K562 (cell line): Measurements from ENCODE around the gene MTA2. TPM values are rescaled to one million over a fixed set of nuclear protein-coding genes. Genes with fewer than 3 reads are reported as not detected.

ENCODE experiments used
- ATAC-seq: fragments of 200-7000 bp; cut with Tn5 transposase; 3 replicates; pipeline ENCODE4 v1.9.1; 2020; ENCODE audit warnings: moderate library complexity
- BruUV-seq: library from RNA; stranded (reverse); fragments of 400-500 nt; replicated peaks from 2 replicates; lab custom pipeline; 2021; lab: Mats Ljungman, UMichigan
- CTCF ChIA-PET: fragments of 300-600 bp; formaldehyde crosslinking; extraction: SDS; loops from one replicate; lab custom pipeline; 2021; ENCODE audit warnings: low intra/inter-chr PET ratio; lab: Yijun Ruan, JAX
- POLR2A ChIA-PET: fragments of 300-600, 350-650 bp; sonication (Branson Sonifier 250); formaldehyde crosslinking; extraction: SDS; loops from one replicate; lab custom pipeline; 2021; ENCODE audit warnings: antibody characterized with exemption, inconsistent platforms; lab: Yijun Ruan, JAX
- DNase-seq, 4 experiments: peaks; one replicate each; pipeline versions ENCODE4 v3.0.0 to v3.0.0-alpha.2; 2011 to 2018; ENCODE audit warnings: low spot score in 3 of 4, mixed read lengths in 3 of 4; ENCODE audit errors: extremely low read depth in 1 of 4
- FAIRE-seq: peaks from 2 replicates; lab custom pipeline; 2011; peaks lifted over from hg19 to GRCh38; lab: Jason Lieb, UNC
- H2AFZ ChIP-seq: 2 replicates; pipeline ENCODE4 v1.6.0; 2011; ENCODE audit warnings: low read depth, low read length, control low read depth, inconsistent platforms
- H3K27ac ChIP-seq: fragments of 200-600 bp; 3 replicates; pipeline ENCODE4 v1.8.0; 2011; ENCODE audit warnings: low read depth, mild to moderate bottlenecking, control low read depth, inconsistent platforms, low read length, moderate library complexity, mixed read lengths; ENCODE audit errors: extremely low read depth
- H3K27me3 ChIP-seq, 2 experiments: fragments of 300-600 bp in 1 of 2; 2 replicates in 1 of 2; 3 replicates in 1 of 2; pipeline versions ENCODE4 v1.6.0 to v1.8.0; 2011; ENCODE audit warnings: inconsistent platforms in 2 of 2, low read length in 2 of 2, mild to moderate bottlenecking in 1 of 2, mixed read lengths in 1 of 2, moderate library complexity in 1 of 2; ENCODE audit not compliant: control insufficient read depth in 2 of 2, insufficient read depth in 2 of 2
- H3K36me3 ChIP-seq: fragments of 300-600 bp; 3 replicates; pipeline ENCODE4 v1.8.0; 2011; ENCODE audit warnings: mild to moderate bottlenecking, low read length, inconsistent platforms; ENCODE audit not compliant: control insufficient read depth, insufficient read depth
- H3K4me1 ChIP-seq, 2 experiments: fragments of 200-600 bp in 1 of 2; replicated peaks in 1 of 2; 2 replicates in 1 of 2; 3 replicates in 1 of 2; pipeline versions ENCODE4 v1.5.1 to v1.8.0; 2011; ENCODE audit warnings: inconsistent platforms in 2 of 2, low read length in 2 of 2, mild to moderate bottlenecking in 1 of 2, mixed read lengths in 1 of 2, moderate library complexity in 1 of 2; ENCODE audit not compliant: control insufficient read depth in 2 of 2, insufficient read depth in 2 of 2
- H3K4me2 ChIP-seq: 2 replicates; pipeline ENCODE4 v1.6.1; 2011; ENCODE audit warnings: low read length, control low read depth, inconsistent platforms, mixed read lengths; ENCODE audit not compliant: insufficient read depth
- H3K4me3 ChIP-seq: fragments of 200-600 bp; sonication (generic), shearing (Covaris generic); 2 replicates; pipeline ENCODE4 v1.5.1; 2016; ENCODE audit warnings: control low read depth, inconsistent platforms
- H3K79me2 ChIP-seq: fragments of 200-600 bp; 3 replicates; pipeline ENCODE4 v1.8.0; 2011; ENCODE audit warnings: low read length, inconsistent platforms; ENCODE audit not compliant: control insufficient read depth, insufficient read depth
- H3K9ac ChIP-seq, 2 experiments: 2 replicates each; pipeline versions ENCODE4 v1.6.0 to v1.6.1; 2011; ENCODE audit warnings: low read depth in 2 of 2, low read length in 2 of 2, control low read depth in 1 of 2, inconsistent platforms in 1 of 2, mild to moderate bottlenecking in 1 of 2, mixed read lengths in 1 of 2; ENCODE audit not compliant: insufficient read depth in 1 of 2
- H3K9me1 ChIP-seq: one replicate; pipeline ENCODE4 v1.6.0; 2011; ENCODE audit warnings: inconsistent platforms, mild to moderate bottlenecking, low read length, moderate library complexity; ENCODE audit not compliant: control insufficient read depth, insufficient read depth
- H3K9me3 ChIP-seq: replicated peaks from 2 replicates; pipeline ENCODE4 v1.5.1; 2011; ENCODE audit warnings: low read depth, low read length, inconsistent platforms; ENCODE audit not compliant: control insufficient read depth, insufficient read depth
- H4K20me1 ChIP-seq: replicated peaks from 2 replicates; pipeline ENCODE4 v1.6.1; 2011; ENCODE audit warnings: low read length, inconsistent platforms, mixed read lengths; ENCODE audit not compliant: control insufficient read depth, insufficient read depth
- CEBPZ ChIP-seq: fragments of 150-350 bp; IDR thresholded peaks from 2 replicates; pipeline ENCODE4 v1.6.1; 2014; ENCODE audit warnings: low read depth, mild to moderate bottlenecking, low read length, borderline replicate concordance
- ETV6 ChIP-seq, 3 experiments: fragments of 150-350 bp in 1 of 3; sonication (generic) in 1 of 3; formaldehyde crosslinking in 1 of 3; IDR thresholded peaks; 2 replicates each; pipeline versions ENCODE4 v1.6.1 to v1.8.0; 2014 to 2022; ENCODE audit warnings: borderline replicate concordance in 2 of 3, low read depth in 2 of 3, antibody characterized with exemption in 1 of 3, low read length in 1 of 3, mild to moderate bottlenecking in 1 of 3, missing genetic modification reagents in 1 of 3
- NEUROD1 ChIP-seq: fragments of 150-350 bp; IDR thresholded peaks from 2 replicates; pipeline ENCODE4 v1.6.1; 2014; ENCODE audit warnings: borderline replicate concordance, low read length, low read depth; ENCODE audit not compliant: partially characterized antibody
- RBFOX2 ChIP-seq: fragments of 200-400 bp; formaldehyde crosslinking; IDR thresholded peaks from 2 replicates; pipeline ENCODE4 v1.6.1; 2017; ENCODE audit warnings: low read depth, mild to moderate bottlenecking, low read length, moderate library complexity
- ZKSCAN1 ChIP-seq: fragments of 150-350 bp; IDR thresholded peaks from 2 replicates; pipeline ENCODE4 v1.6.1; 2016; ENCODE audit warnings: low read depth, low read length
- WGBS: fragments of 100-300 bp; shearing (Covaris generic); methylation state at CpG from one replicate; pipeline ENCODE4 v1.1.6; 2016; ENCODE audit warnings: low coverage, mixed read lengths; ENCODE audit not compliant: insufficient coverage; ENCODE audit errors: missing lambda C conversion rate; 5-methylcytosine and 5-hydroxymethylcytosine counted together
- in situ Hi-C: fragments of 300-500 bp; cut with MboI; formaldehyde crosslinking; loops from 4 replicates; pipeline ENCODE4 v1.15.0; 2018; ENCODE audit warnings: inconsistent platforms, mixed read lengths
- intact Hi-C: fragments of 100-400 bp; cut with micrococcal nuclease; formaldehyde crosslinking; loops from 2 replicates; pipeline ENCODE4 v1.14.2; 2022
- polyA plus RNA-seq, 8 experiments: library from polyadenylated mRNA; depleted of rRNA in 4 of 8; stranded (reverse) in 5 of 8; unstranded in 3 of 8; fragments of >200 nt; fragmentation: Nextera tagmentation in 2 of 8; fragmentation: Illumina TruSeq in 1 of 8; extraction: Ambion mirVana in 2 of 8; extraction: Trizol in 1 of 8; gene quantifications; 2 replicates each; pipeline versions ENCODE4 v1.2.1 to v1.2.3, GENCODE V29; 2011 to 2014; ENCODE audit warnings: inconsistent platforms in 1 of 8, missing spikeins in 1 of 8
- total RNA-seq, 7 experiments: library from RNA; depleted of rRNA in 6 of 7; stranded (reverse); fragments of >200 nt in 6 of 7; fragmentation: Illumina TruSeq in 2 of 7; extraction: Trizol in 2 of 7; gene quantifications; 2 replicates each; pipeline versions ENCODE4 v1.2.1 to v1.2.3, GENCODE V29; 2011 to 2021; ENCODE audit warnings: low replicate concordance in 1 of 7

Gene MTA2
- total and polyA plus RNA-seq, 9 of the 15 experiments (the other 6 are each of a cell fraction or from before 2014, with no cell fraction given) = 6.2 to 220 (median 172) TPM

DNA sequence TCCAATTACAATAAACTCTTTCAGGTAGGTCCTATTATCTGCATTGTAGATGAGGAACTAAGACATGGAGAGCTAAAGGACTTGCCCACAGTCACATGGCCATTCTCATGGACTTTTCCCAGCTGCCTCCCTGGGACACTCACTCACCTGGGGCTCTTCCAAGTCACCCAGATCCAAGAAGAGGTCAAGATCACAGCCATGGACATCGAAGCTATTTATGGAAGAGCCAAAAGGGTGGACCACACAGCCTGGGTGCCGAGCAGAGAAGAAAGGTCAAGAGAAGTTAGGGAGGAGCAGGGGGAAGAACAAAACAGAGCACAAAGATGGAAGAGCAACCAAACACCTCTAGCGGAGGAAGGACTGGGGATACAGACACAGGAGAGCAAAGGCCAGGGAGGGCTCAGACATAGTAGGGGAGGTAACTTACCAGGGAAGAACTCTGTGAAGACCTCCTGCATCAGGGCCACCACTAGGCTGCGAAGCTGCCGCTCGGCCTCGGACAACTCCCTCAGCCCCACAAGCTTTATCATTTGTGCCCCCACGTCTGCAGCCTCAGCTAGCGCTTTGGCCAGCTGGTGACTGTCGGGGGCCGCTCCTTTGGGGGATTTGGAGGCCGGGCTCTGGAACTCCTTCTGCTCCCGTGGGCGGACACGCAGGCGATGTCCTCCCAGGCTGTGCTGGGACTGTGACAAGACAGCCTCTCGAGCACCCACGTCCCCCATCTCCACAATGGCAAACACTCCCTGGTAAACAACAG is 20.5 kb downstream of the MTA2 start:
- intact Hi-C loops = no loop called here
- no peak overlapping the region for H3K4me3 ChIP-seq
- H2AFZ ChIP-seq = no peak overlapping the region
- H3K9ac ChIP-seq = peak overlapping the region in 1 of 2 experiments; percentile 75; a peak in 2 of 4 replicates
- WGBS = 90% methylated on average over 17 of the region's 18 CpGs
- H3K79me2 ChIP-seq = peaks cover 11% of the 10 kb centered on the region; the same call in 2 of the 3 replicates
- POLR2A ChIA-PET = interaction anchor here (1.2 kb wide), 1 partner anchor 10 kb away, joined by 4 read pairs; the partner anchor contains the start of gene TUT1
- no peak overlapping the region for H3K4me2 ChIP-seq
- H3K27ac ChIP-seq = no peak overlapping the region; the same call in 2 of the 3 replicates
- no TSS peak for BruUV-seq
- no peak for FAIRE-seq
- H3K4me1 ChIP-seq = peaks cover 0 to 9% of the 10 kb centered on the region in 2 experiments; a peak in 3 of 5 replicates
- no peak for ATAC-seq
- H3K36me3 ChIP-seq = peaks cover 71% of the 10 kb centered on the region
- H3K9me1 ChIP-seq = no peaks in the 10 kb centered on the region
- TF ChIP-seq CEBPZ (no peak), RBFOX2 (0 out of 2 replicates have a peak, but pooled peaks have one; percentile 22), ZKSCAN1 (no peak), NEUROD1 (no peak), ETV6 (IDR thresholded peaks at IDR 0.05; ENCODE audit: borderline replicate concordance in 1 of 2, low read depth in 2 of 2, low read length in 1 of 2) (no peak), ETV6 (CRISPR knock-in tag; IDR thresholded peaks at IDR 0.05; ENCODE audit: borderline replicate concordance) (no peak)
- H4K20me1 ChIP-seq = no peaks in the 10 kb centered on the region
- no peak for DNase-seq
- CTCF ChIA-PET = no interaction called here
- H3K9me3 ChIP-seq = no peaks in the 10 kb centered on the region; the same call in 1 of the 2 replicates
- in situ Hi-C loops = no loop called here
- no peaks in the 10 kb centered on the region for H3K27me3 ChIP-seq
